Cardiac fibroblast (primary cell): ENCODE results near the gene RERE.
A peak's percentile ranks its signal among the peaks of the same experiment; 100 is the strongest.

Experiments used
- DNase-seq, 2 donors: peaks; one replicate each; pipeline versions ENCODE4 v3.0.0 to v3.0.0-alpha.2; 2010; ENCODE audit warnings: low read depth in 2 of 2
- H3K4me3 ChIP-seq, 2 donors: replicated peaks in 1 of 2; 1 replicate in 1 of 2; 2 replicates in 1 of 2; pipeline ENCODE4 v1.5.1; 2011; ENCODE audit warnings: low read depth in 2 of 2, low read length in 2 of 2, mild to moderate bottlenecking in 2 of 2, moderate library complexity in 1 of 2
- TF ChIP-seq, protein P1 (sequence below): IDR thresholded peaks from one replicate; pipeline ENCODE4 v1.5.1; 2011; ENCODE audit warnings: low read depth, mild to moderate bottlenecking, low read length, inconsistent platforms

The RERE gene

GRCh38 chr1:8394456-8395321 lies 422.8 kb downstream of the RERE start:
- TF ChIP-seq, protein P1, sequence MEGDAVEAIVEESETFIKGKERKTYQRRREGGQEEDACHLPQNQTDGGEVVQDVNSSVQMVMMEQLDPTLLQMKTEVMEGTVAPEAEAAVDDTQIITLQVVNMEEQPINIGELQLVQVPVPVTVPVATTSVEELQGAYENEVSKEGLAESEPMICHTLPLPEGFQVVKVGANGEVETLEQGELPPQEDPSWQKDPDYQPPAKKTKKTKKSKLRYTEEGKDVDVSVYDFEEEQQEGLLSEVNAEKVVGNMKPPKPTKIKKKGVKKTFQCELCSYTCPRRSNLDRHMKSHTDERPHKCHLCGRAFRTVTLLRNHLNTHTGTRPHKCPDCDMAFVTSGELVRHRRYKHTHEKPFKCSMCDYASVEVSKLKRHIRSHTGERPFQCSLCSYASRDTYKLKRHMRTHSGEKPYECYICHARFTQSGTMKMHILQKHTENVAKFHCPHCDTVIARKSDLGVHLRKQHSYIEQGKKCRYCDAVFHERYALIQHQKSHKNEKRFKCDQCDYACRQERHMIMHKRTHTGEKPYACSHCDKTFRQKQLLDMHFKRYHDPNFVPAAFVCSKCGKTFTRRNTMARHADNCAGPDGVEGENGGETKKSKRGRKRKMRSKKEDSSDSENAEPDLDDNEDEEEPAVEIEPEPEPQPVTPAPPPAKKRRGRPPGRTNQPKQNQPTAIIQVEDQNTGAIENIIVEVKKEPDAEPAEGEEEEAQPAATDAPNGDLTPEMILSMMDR = no peak
- peak; percentile 91 to 95 for DNase-seq
- H3K4me3 ChIP-seq = no peak overlapping the region

DNA sequence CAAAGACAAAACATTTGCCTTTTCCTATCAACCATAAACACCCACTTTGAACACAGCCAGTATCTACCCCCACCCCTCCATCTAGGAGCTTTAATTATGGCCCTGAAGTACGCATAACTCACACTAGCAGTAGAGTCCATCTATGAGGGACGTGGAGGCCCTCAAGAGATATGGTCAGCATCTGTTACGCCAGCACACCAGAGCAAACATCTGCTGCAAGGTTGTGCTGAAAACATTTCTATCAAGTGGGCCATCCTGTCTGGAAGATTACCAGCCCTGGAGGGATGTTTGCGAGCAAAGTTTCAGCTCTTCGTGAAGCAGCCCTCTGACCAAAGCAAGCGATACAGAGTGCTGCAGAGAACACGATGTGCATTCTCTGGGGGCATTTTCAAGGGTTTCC lies 424.9 kb downstream of the RERE start:
- no peak overlapping the region for H3K4me3 ChIP-seq
- TF ChIP-seq, protein P1 = no peak
- peak in 1 of 2 donors; percentile 59 for DNase-seq

DNA sequence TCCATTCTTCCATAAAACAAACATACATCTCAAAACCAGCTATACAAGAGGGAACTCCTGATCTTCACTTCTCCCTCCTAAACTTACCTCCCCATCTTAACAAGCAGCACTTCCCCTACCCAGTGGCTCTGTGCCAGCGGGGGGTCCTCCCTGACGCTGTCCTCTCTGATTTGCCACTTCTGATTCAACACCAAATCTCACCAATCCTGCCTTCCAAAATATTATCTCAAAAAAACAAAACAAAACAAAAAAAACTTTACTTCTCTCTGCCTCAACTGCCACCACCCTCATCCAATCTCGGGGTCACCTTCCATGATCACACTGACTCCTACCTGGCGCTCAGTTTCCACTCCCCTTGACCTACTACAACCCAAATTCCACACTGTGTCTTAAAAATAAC lies 426.7 kb downstream of the RERE start:
- no peak for DNase-seq
- H3K4me3 ChIP-seq = no peak overlapping the region
- TF ChIP-seq, protein P1 = no peak

- H3K4me3 ChIP-seq = no peak overlapping the region
- TF ChIP-seq, protein P1 = no peak
- DNase-seq = no peak
Measured at GRCh38 chr1:8389958-8390535, 427.4 kb downstream of the RERE start.

DNA sequence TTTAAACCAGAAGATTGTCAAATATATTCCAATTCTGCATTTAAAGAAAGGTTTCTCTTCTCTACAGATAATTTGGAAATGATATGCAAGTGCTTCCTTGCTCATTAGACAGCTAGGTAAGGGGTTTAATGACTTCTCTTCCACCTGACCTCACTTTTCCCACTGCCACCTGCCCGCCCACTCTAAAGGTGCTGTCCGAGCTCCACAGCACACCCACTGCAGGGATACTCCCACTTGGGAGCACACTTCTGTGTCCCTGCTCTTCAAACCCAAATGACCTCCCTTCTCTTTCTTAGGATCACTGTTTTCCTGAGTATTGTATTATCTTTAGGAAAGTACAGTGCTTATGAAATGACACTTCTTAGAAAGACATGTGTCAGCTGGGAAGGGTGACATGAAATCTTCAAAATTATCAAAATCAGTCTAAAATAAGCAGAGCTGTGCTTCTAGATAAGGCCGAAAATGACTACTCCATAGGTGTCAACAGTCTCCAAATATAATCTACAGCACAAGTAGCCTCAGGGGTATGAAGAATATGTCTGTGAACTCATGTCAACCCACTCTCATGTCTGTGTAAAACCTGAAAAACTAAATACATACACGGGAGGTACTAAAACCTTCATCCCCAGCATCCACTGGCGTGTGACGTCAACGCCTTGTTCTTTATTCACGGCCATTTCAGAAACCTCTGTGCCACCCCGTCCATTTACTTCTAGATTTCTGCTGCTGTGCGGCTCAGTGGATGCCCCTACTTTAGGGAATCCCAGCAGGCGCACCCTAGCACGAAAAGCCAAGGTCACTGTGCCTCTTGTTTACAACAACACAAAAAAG lies 428.5 kb downstream of the RERE start:
- TF ChIP-seq, protein P1 = no peak
- H3K4me3 ChIP-seq = no peak overlapping the region
- no peak for DNase-seq

DNA sequence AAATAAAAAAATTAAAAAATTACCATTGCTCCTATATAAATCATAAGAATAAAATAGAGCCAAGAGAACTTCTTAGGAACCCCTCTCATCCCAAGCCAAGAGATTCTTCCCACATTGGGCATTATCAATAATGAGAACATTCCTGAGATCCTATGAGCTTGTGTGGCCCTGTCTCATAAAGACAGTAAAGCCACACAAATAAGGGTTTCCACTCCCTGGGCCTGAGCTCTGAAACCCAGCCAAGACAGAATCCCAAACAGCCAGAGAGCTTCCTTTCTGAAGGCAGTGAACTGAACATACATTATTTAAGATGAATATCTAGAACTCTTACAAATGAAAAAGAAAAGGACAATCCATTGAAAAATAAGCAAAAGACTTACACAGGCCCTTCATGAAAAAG lies 431.2 kb downstream of the RERE start:
- DNase-seq = no peak
- H3K4me3 ChIP-seq = no peak overlapping the region
- TF ChIP-seq, protein P1 = no peak
